HG02840 (cell line): ENCODE data around the gene ROBO1.

Experiments
- ATAC-seq: cut with Tn5 transposase; IDR thresholded peaks from one replicate; pipeline ENCODE4 v1.9.1; 2021; ENCODE audit warnings: mild to moderate bottlenecking, moderate library complexity, moderate number of reproducible peaks; ENCODE audit not compliant: unreplicated experiment, low FRiP score

The ROBO1 gene

DNA sequence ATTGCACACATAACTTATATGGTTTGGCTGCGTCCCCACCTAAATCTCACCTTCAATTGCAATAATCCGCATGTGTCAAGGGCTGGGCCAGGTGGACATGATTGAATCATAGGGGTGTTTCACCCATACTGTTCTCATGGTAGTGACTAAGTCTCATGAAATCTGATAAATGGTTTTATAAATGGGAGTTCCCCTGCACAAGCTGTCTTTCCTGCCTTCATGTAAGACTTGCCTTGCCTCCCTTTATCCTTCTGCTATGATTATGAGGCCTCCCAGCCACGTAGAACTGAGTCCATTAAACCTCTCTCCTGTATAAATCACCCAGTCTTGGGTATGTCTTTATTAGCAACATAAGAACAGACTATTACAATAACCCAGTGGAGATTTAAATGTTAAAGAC is 653.9 kb downstream of the ROBO1 start:
- ATAC-seq, result no peak

GRCh38 chr3:79111375-79112052 is 656.3 kb downstream of the ROBO1 start:
- ATAC-seq, result no peak

DNA sequence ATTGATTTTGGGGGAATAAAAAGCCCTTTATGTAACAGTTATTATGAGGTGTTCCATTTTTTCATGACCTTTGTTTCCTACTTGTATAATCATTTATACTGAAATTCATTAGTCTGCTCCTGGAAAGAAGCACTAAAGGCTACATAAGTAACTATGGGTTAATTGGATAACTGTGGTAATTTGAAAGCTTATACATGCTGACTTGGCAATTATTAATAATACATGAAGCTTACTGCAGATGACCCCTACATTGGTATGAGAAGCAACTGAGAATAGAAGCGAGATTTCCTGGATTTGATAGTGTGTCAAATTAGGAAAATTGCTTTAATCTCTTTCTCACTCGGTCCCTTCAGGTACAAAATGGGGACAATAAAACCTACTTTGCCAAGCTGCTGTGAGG is 658.0 kb downstream of the ROBO1 start:
- no peak for ATAC-seq

- ATAC-seq, result no peak
Observed at GRCh38 chr3:79103307-79103706, 664.5 kb downstream of the ROBO1 start.

GRCh38 chr3:79097964-79098660 is 669.7 kb downstream of the ROBO1 start:
- no peak for ATAC-seq

GRCh38 chr3:79094654-79095053 is 673.1 kb downstream of the ROBO1 start:
- ATAC-seq, result no peak

- no peak for ATAC-seq
Observed at GRCh38 chr3:79086514-79086913, 681.3 kb downstream of the ROBO1 start.

DNA sequence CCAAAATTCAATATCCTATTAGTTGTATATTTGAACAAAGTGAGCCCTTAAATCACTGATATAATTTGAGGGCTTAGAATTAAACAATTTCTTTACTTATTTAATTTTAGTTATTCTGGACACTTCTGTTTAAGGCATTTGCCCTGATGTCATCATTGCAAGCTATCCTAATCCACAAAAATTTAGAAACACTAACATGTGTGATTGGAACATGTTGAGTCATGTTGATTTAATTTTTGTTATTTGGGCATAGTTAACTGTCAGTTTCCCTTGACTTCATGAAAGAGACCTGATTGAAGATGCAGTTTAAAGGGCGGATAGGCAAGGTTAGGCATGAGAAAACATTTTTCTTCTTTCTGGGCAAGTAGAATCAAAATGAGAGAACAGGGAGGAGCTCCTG is 682.6 kb downstream of the ROBO1 start:
- no peak for ATAC-seq

GRCh38 chr3:79081335-79081734 is 686.5 kb downstream of the ROBO1 start:
- ATAC-seq, result no peak

GRCh38 chr3:79074558-79074957 is 693.2 kb downstream of the ROBO1 start:
- ATAC-seq, result no peak

DNA sequence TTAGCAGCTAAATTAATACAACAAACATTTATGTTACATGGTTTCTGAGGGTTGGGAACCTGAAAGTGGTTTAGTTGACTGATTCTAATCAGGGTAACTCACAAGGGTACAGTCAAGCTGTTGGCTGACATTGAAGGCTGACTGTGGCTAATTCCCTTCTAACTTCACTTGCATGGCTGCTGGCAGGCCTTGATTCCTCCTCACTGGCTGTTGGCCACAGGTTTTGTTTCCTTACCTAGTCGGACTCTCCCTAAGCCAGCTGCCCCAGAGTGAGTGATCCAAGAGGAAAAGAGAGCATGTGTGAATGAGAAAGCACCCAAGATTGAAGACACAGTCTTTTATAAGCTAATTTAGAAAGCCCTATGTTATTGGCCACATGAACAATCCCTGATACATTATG is 700.1 kb downstream of the ROBO1 start:
- no peak for ATAC-seq

DNA sequence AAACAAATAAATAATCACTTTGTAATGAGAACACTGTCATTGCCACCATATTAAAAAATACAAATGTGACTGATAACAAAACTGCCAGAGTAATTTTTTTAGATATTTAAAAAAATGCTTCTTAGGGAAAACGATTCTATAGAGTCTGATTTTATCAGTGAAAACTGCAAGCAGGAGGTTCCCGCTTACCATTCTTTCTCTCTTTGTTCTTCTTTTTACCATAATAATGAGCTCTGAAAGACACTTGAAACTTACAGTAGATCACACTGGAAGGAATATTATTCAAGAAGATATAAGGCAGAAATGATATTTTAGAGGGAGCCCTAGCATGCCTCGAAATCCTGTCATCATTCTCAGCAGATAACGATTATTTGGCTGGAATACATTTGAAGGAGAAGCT is 701.3 kb downstream of the ROBO1 start:
- no peak for ATAC-seq

GRCh38 chr3:79063624-79064023 is 704.2 kb downstream of the ROBO1 start:
- no peak for ATAC-seq

- no peak for ATAC-seq
Observed at GRCh38 chr3:79057756-79058155, 710.0 kb downstream of the ROBO1 start.

DNA sequence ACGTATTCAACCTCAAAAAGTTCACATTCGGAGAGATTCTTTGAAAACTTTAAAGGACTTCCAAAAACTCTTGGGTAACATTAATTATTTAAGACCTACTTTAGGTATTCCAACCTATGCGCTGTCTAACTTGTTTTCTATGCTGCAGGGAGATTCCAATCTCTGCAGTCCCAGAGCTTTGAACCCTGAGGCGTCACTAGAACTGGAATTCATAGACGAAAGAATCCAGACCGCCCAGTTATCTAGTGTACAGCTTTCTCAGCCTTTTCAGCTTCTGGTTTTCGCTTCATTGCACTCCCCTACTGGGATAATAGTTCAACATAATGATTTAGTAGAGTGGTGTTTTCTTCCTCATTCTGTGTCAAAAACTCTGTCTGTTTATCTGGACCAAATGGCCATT is 711.3 kb downstream of the ROBO1 start:
- no peak for ATAC-seq

DNA sequence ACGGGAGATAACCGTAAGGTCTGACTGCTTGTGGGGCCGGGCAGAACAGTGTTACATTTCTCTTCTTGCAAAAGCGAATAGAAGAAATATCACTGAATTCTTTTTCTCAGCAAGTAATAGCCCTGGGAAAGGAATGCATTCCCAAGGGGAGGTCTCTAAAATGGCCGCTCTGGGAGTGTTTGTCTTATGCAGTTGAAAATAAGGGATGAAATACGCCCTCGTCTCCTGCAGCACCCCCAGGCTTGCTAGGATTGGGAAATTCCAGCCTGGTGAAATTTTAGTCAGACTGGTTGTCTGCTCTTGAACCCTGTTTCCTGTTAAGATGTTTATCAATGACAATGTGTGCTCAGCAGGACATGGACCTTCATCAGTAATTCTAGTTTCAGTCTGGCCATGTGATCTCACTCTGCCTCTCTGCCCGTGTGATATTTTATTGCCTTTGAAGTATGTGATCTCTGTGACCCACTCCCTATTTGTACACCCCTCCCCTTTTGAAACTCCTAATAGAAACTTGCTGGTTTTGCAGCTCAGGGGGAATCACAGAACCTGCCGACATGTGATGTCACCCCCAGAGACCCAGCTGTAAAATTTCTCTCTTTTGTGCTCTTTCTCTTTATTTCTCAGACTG is 715.6 kb downstream of the ROBO1 start:
- no peak for ATAC-seq

- no peak for ATAC-seq
Observed at GRCh38 chr3:79047581-79047980, 720.2 kb downstream of the ROBO1 start.

- ATAC-seq, result no peak
Observed at GRCh38 chr3:79041621-79042020, 726.2 kb downstream of the ROBO1 start.

DNA sequence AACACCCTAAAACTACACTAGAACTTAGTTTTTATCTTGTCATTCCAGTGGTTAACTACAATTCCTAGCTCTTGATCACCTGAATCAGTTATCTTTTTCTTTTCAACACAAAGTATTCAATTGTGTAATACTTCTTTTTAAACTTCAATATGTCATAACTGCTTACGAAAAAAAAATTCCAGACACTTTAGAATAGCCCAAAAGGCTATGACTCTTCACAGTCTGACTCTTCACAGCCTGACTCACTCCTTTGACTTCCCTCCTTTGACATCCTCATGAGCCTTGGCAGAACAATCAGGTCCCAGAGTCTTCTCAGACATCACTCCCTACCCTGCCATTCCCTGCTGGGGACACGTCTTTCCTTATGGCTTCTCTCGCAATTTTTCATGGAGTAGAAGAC is 727.1 kb downstream of the ROBO1 start:
- ATAC-seq, result no peak

DNA sequence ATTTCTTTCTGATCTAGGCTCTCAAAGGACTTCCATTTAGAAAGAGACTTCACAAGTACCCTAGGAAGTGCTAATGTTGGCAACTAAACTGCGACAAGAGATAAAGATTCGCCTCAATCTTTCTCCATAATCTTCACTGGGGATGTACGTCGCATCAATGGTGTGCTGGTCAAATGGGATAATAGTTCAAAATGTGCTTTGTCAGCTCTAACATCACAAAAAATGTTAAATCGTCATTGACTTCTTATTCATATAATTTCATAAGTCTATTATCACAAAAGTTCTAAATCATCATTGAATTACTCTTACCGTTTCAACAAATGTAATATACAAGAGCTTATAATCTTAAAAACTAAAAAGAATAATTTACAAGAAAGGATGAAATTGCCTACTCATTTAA is 727.7 kb downstream of the ROBO1 start:
- ATAC-seq, result no peak

DNA sequence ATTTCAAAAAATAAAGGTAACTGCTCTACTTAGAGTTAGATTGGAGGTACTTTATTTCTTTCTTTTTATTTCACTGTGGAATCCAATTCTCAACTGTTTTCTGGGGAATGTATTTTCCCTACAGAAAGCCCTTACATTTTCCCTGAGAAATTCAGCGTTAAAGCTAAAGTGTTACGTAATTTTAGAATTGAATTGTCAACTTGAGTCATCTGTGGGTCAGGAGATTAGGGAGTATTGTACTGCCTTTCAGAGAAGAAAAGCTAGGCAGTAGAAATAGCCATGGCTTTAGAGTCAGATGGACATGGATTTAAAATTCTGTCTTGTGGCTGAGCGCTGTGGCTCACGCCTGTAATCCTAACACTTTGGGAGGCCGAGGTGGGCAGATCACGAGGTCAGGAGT is 728.6 kb downstream of the ROBO1 start:
- ATAC-seq, result no peak

GRCh38 chr3:79038636-79039035 is 729.2 kb downstream of the ROBO1 start:
- no peak for ATAC-seq
